DMS153 treated with DMSO at 0.1 percent for 48 hours (cell line): ENCODE results near the gene PLA2G2F.

ENCODE experiments used
- DNase-seq: peaks from one replicate; lab custom pipeline; 2025; ENCODE audit not compliant: unreplicated experiment; lab: John Stamatoyannopoulos, UW

The PLA2G2F gene

GRCh38 chr1:20188455-20188817, 49.3 kb downstream of the PLA2G2F start:
- no peak for DNase-seq

DNA sequence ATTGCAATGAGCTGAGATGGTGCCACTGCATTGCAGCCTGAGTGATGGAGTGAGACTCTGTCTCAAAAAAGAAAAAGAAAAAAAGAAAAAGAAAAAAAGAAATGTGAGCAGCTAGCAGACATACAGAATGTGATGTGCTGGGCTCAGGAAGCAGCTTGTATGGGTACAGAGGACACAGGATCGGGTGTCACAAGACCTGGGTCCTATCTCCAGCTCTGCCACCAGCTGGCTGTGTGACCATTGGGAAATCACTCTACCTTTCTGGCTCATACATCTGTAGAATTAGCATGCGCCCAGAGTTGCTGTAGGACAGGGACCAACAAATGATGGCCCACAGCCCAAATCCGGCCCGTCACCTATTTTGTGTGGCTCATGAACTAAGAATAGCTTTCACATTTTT, 50.5 kb downstream of the PLA2G2F start:
- no peak for DNase-seq

DNA sequence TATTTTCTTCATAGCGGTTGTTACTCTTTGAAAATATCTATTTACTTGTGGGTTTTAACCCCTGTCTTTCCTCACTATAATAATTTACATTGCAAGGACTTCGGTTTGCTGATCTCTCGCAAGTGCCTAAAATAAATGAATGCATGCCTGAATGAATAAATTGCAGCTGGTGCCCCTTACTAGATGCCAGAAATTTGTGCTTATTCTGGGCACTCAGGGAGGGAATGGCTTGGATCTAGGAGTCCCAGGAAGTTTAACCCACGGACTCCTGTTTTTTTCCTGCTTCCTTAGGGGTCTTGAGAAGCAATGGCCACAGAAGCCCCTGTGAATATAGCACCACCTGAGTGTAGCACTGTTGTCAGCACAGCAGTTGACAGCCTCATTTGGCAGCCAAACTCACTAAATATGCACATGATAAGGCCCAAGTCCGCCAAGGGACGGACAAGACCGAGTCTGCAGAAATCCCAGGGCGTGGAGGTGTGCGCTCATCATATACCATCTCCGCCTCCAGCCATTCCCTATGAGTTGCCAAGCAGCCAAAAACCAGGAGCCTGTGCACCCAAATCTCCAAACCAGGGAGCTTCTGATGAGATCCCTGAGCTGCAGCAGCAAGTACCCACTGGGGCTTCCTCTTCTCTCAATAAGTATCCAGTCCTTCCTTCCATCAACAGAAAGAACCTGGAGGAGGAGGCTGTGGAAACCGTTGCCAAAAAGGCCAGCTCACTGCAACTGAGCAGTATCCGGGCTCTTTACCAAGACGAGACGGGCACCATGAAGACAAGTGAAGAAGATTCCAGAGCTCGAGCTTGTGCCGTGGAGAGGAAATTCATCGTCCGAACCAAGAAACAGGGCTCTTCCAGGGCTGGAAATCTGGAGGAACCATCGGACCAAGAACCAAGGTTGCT, 51.4 kb downstream of the PLA2G2F start:
- DNase-seq: no peak

DNA sequence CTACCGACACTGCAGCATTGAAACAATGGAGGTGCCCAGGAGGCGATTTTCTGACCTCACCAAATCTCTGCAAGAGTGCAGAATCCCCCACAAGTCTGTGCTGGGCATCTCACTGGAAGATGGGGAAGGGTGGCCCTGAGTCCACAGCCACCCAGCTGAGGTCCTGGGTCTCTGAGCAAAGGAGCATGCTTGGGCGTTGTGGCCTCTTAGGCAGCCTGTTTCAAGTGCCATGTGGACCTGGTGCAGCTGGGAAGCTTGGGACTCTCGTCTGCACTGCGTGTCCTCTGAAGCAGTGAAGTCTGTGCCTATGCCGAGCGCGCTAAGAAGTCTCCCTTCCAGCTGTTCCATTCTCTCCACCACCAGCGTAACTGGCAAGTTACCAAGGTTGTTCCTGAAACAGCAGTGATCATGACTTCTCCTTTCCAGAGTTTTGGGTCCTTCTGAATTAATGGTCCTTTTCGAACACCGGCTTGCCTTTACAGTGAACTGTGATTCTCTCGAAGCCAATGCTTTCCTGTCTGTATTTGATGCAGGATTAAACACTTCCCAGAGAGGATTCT, 52.2 kb downstream of the PLA2G2F start:
- DNase-seq: no peak

DNA sequence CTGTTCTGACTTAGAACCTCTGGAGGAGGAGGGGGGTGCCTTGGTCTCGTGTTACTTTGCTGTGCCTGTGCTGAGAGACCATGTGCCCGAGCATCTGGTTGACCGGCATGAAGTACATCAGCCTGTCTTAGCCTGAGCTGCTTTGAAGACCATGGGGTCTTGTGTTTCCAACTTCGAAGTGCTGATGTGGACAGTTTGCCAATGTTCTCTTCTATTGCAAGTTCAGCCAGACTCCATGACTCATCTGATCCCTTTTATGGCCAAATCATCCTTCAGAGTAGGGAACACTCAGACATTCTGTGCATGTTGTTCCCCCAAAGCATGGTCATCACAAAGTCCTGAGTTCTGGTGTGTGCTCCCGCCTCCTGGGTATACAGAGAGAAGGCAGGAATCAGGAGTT, 53.2 kb downstream of the PLA2G2F start:
- no peak for DNase-seq

DNA sequence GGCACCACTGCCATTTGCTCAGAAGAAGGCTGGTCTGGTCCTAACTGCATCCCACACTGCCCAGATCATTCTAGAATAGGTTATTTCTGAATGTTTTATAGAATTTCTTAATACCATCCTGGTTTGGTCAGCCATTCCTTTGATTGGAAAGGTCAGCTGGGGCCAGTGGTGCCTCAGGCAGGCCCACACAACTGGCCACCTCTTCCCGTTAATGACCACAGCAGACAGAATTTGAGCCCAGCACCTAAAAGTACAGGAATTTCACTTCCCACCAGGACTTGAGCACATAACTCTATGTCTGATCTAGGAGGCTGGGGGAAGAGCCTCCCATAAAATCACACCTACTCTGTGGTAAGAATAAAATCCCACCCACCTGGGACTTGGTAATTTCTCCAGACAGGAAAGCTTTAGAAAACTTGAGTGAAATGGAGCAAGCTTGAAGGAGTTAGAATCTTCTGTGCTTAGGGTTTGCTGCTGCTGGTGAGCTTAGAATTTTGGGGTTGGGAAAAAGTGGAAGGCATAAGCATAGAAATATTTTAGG, 53.8 kb downstream of the PLA2G2F start:
- DNase-seq: no peak

DNA sequence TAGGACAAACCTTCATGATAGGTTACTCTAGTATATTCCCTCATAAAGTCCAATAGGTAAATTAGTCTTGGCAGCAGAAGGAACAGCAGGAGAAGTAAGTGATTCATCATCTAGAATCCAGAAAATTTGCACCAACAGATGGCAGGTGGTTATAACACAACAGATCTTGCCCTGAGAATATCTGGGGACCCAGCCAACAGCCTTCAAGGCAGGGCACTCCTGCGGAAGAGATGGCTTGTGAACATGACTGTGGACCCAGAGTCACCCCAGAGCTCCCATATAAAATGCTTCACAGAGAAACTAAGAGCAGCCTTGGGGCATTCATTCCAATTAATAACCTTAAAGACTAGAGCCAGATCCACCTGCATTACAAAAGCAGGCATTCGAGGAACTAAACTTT, 55.1 kb downstream of the PLA2G2F start:
- no peak for DNase-seq

DNA sequence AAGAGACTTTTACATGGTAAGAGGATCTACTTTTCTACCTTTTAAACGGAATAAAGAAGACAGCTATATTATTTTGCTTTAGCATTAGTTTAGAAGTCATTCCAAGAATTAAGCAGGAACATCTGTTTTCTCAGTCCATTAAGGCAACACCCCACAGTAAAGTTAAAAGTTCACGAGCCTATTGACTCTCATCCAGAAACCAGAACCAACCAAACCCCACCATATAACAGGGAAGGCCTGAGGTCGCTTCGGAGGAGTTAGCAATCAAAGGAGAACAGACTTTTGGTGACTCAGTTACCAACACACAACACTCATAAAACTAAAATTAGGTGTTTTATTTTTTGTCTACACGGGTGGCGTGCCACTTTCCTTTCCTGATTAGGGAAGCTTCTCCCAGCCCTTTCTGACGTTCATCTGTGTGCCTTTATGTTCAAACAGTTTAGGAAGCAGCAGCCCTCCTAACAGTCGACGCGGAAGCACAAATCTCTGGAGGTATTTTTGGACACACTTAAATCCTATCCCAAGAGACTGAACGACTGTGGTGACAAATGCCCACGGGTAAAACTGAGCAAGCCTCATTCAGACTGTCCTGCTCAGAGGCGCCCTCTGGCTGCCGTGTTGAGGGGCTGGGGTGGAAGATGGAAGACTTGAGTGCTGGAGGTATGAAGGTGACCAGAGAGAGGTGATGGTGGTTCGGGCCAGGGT, 55.8 kb downstream of the PLA2G2F start:
- peak; percentile 75 for DNase-seq

DNA sequence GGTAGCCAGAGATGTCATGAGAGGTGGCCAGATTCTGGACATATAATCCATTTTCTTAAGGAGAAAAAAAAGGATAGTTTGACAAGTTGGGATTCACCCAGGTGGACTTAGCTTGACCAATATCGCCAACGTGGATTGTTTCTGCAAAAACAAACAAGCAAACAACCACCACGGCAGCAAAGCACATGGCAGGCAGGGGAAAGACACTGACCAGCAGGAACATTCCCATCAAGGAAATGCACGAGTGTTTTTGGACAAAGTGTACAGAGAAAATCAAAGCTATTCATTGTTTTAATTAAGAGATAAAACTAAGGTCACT, 56.3 kb downstream of the PLA2G2F start:
- no peak for DNase-seq

DNA sequence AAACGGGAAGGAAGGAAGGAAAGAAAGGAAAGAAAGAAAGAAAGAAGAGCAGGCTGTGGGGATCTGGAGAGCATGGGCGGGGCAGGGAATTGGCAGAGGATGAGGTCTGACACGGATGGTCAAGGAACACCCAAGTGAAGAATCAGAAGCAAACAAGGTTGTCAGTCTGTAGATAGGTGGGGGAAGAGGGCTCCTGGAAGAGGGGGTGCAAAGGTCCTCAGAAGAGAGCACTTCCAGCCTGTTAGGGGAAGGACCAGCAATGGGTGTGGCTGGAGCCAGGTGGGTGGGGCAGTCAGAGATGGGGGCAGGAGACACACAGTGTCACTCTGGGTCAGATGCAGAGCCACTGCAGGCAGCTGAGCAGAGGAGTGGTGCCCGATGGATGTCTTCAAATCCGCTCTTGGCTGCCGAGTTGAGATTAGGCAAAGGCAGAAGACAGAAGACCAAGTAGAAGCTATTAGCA, 58.2 kb downstream of the PLA2G2F start:
- no peak for DNase-seq

DNA sequence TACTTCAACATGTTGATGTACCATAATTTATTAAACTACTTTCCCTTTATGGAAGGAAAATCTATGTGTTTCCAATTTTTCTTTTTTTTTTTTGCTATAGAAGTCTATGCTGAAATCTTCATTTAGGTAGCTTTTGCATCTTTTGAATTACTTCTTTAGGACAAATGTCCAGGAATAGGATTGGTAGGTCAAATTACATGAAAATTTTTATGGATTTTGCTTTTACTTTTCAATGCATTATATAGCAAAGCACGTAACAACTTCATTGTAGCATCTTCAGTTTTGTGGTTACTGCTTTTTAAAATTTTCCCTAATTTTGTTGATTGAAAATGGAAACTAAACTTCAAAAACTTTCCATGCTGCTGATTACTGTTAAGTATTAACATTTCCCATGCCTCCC, 59.2 kb downstream of the PLA2G2F start:
- no peak for DNase-seq

GRCh38 chr1:20198918-20199317, 59.8 kb downstream of the PLA2G2F start:
- DNase-seq: no peak

DNA sequence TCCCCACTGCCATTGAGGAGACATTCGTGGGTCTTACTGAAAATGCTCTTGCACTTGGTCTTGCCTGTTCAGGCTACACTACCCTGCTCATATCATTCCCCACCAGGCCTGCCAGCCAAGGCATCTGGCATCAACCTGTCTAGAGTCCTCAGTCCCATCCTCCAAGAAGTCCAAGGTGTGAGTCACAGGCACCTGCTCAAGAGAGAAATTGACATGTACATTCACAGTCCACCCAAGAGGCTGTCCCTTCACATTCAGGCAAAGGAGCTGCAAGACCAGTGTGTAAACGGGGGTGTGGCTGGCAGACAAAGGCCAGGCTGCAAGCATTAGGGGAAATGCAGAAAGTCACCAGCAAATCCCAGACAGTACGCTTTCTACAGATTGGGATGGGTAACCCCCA, 60.3 kb downstream of the PLA2G2F start:
- DNase-seq: no peak

DNA sequence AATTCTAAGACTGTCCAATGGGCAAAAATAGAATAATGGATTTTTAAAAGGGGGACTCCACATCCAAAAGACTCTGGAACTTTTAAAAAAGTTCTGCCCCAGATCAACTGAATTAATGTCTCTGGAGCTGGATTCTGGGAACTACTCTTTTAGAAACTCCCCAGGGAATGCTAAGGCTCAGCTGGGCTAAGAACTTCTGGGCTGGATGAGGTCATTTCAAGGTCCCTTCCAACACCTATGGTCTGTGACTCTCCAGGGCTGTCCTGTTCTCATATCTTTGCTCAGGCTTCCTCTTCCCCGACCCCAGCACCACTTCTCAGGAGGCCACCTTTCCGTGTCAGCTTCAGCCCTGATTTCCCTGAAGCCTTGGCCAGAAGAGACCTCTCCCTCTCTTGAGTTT, 60.7 kb downstream of the PLA2G2F start:
- DNase-seq: no peak
